RPMI8226 (cell line): ENCODE data around the gene SPAG4.

Source experiments
- DNase-seq: peaks from one replicate; pipeline ENCODE4 v3.0.0-alpha.2; 2015

The SPAG4 gene

GRCh38 chr20:35660122-35660937 lies 44.7 kb downstream of the SPAG4 start:
- no peak for DNase-seq

- DNase-seq, result no peak
Measured at GRCh38 chr20:35661053-35661452, 45.4 kb downstream of the SPAG4 start.

- DNase-seq, result no peak
Measured at GRCh38 chr20:35661908-35662307, 46.3 kb downstream of the SPAG4 start.

GRCh38 chr20:35662551-35662950 lies 46.9 kb downstream of the SPAG4 start:
- DNase-seq, result no peak

- peak; percentile 68 for DNase-seq
Measured at GRCh38 chr20:35663516-35664465, 48.2 kb downstream of the SPAG4 start.

GRCh38 chr20:35664466-35665206 lies 49.0 kb downstream of the SPAG4 start, which contains the start of the genes CPNE1 and RBM12:
TSS of gene CPNE1 (minus strand) at chr20:35664900. CDS start at chr20:35632923, 31,977 bp downstream.
TSS of gene RBM12 (minus strand) at chr20:35664900. CDS start at chr20:35655322, 9,578 bp downstream.
- DNase-seq, result peak; percentile 94

- DNase-seq, result no peak
Measured at GRCh38 chr20:35665949-35666288, 50.3 kb downstream of the SPAG4 start.

GRCh38 chr20:35669221-35669620 lies 53.6 kb downstream of the SPAG4 start:
- no peak for DNase-seq

- no peak for DNase-seq
Measured at GRCh38 chr20:35669681-35670080, 54.1 kb downstream of the SPAG4 start.
